GM23338 (cell line): ENCODE measurements around the gene COL21A1. TPM values are rescaled to one million over a fixed set of nuclear protein-coding genes. Genes with fewer than 3 reads are reported as not detected.

Experiments
- ATAC-seq: fragments of 200-7000 bp; cut with Tn5 transposase; 3 replicates; pipeline ENCODE4 v1.9.1; 2020
- DNase-seq: peaks from one replicate; pipeline ENCODE4 v3.0.0-alpha.2; 2015; ENCODE audit warnings: low spot score
- H2AFZ ChIP-seq: fragments of 200-600 bp; sonication (generic); 2 replicates; pipeline ENCODE4 v1.8.0; 2016; ENCODE audit warnings: antibody characterized with exemption, mild to moderate bottlenecking, moderate library complexity
- H3F3A ChIP-seq: fragments of 200-600 bp; sonication (generic); replicated peaks from 2 replicates; pipeline ENCODE4 v1.8.0; 2017; ENCODE audit warnings: antibody characterized with exemption, mixed run types, low read depth
- H3K27ac ChIP-seq: fragments of 200-600 bp; sonication (generic); 2 replicates; pipeline ENCODE4 v1.6.1; 2016; ENCODE audit warnings: low read depth
- H3K27me3 ChIP-seq: fragments of 200-600 bp; sonication (generic); 2 replicates; pipeline ENCODE4 v1.8.0; 2016; ENCODE audit warnings: mild to moderate bottlenecking, mixed run types, moderate library complexity; ENCODE audit not compliant: insufficient read depth
- H3K36me3 ChIP-seq: fragments of 200-600 bp; sonication (generic); 2 replicates; pipeline ENCODE4 v1.8.0; 2016; ENCODE audit warnings: mild to moderate bottlenecking; ENCODE audit not compliant: insufficient read depth
- H3K4me1 ChIP-seq: fragments of 200-600 bp; sonication (generic); 2 replicates; pipeline ENCODE4 v1.8.0; 2016; ENCODE audit warnings: mild to moderate bottlenecking, moderate library complexity; ENCODE audit not compliant: insufficient read depth
- H3K4me2 ChIP-seq: fragments of 200-600 bp; sonication (generic); 2 replicates; pipeline ENCODE4 v1.7.1; 2017; ENCODE audit warnings: mixed run types
- H3K4me3 ChIP-seq: fragments of 200-600 bp; sonication (generic); 2 replicates; pipeline ENCODE4 v1.6.1; 2016; ENCODE audit warnings: mixed run types
- H3K79me2 ChIP-seq: fragments of 200-600 bp; sonication (generic); replicated peaks from 2 replicates; pipeline ENCODE4 v1.8.0; 2017; ENCODE audit warnings: mild to moderate bottlenecking; ENCODE audit not compliant: insufficient read depth
- H3K9me2 ChIP-seq: fragments of 200-600 bp; sonication (generic); 2 replicates; pipeline ENCODE4 v1.8.0; 2017; ENCODE audit not compliant: insufficient read depth
- H4K20me1 ChIP-seq: fragments of 200-600 bp; sonication (generic); replicated peaks from 2 replicates; pipeline ENCODE4 v1.8.0; 2017; ENCODE audit warnings: mild to moderate bottlenecking; ENCODE audit not compliant: insufficient read depth
- H3K27ac Mint-ChIP-seq: 2 replicates; pipeline ENCODE4 v1.8.0; 2020; ENCODE audit warnings: inconsistent platforms, mild to moderate bottlenecking, moderate library complexity, mixed read lengths
- H3K27me3 Mint-ChIP-seq: 3 replicates; pipeline ENCODE4 v1.8.0; 2022; ENCODE audit warnings: low read depth, mild to moderate bottlenecking, moderate library complexity, mixed read lengths, inconsistent platforms; ENCODE audit not compliant: insufficient read depth, poor library complexity
- H3K36me3 Mint-ChIP-seq: 3 replicates; pipeline ENCODE4 v1.8.0; 2021; ENCODE audit warnings: low read depth, mild to moderate bottlenecking, inconsistent platforms, moderate library complexity, mixed read lengths
- H3K4me1 Mint-ChIP-seq: 3 replicates; pipeline ENCODE4 v1.8.0; 2020; ENCODE audit warnings: mild to moderate bottlenecking, inconsistent platforms, mixed read lengths
- H3K4me3 Mint-ChIP-seq: 3 replicates; pipeline ENCODE4 v1.8.0; 2021; ENCODE audit warnings: moderate library complexity, mild to moderate bottlenecking, inconsistent platforms, mixed read lengths
- H3K9me3 Mint-ChIP-seq: 3 replicates; pipeline ENCODE4 v1.8.0; 2020; ENCODE audit warnings: moderate library complexity, mild to moderate bottlenecking, inconsistent platforms, mixed read lengths
- EZH2 ChIP-seq: fragments of 200-600 bp; sonication (generic); IDR thresholded peaks from one replicate; pipeline ENCODE4 v1.8.0; 2017; ENCODE audit warnings: antibody characterized with exemption, mild to moderate bottlenecking, low read depth; ENCODE audit not compliant: unreplicated experiment
- EZH2phosphoT487 ChIP-seq: fragments of 200-600 bp; sonication (generic); IDR thresholded peaks from one replicate; pipeline ENCODE4 v1.8.1; 2018; ENCODE audit warnings: antibody characterized with exemption; ENCODE audit not compliant: unreplicated experiment
- JUNB ChIP-seq: IDR thresholded peaks from one replicate; pipeline ENCODE4 v1.6.1; 2016; ENCODE audit warnings: antibody characterized with exemption; ENCODE audit not compliant: unreplicated experiment
- REST ChIP-seq: IDR thresholded peaks from one replicate; pipeline ENCODE4 v1.6.1; 2018; ENCODE audit warnings: antibody characterized with exemption; ENCODE audit not compliant: unreplicated experiment
- polyA plus RNA-seq: library from polyadenylated mRNA; unstranded; fragments of >200 nt; fragmentation: Nextera tagmentation; extraction: Ambion mirVana; gene quantifications from 2 replicates; pipeline ENCODE4 v1.2.1, GENCODE V29; 2016
- total RNA-seq: library from RNA; depleted of rRNA; stranded (reverse); fragments of >200 nt; shearing (Covaris generic); gene quantifications from 2 replicates; pipeline ENCODE4 v1.2.3, GENCODE V29; 2014
- TF ChIP-seq, protein P1 (sequence below): fragments of 250-450 bp; sonication (Bioruptor Pico); IDR thresholded peaks from 2 replicates; pipeline ENCODE4 v1.5.0; 2020; ENCODE audit warnings: mild to moderate bottlenecking, moderate library complexity

COL21A1 gene
- total and polyA plus RNA-seq, 2 experiments from 2014 or later: 5.0 to 6.2 TPM

DNA sequence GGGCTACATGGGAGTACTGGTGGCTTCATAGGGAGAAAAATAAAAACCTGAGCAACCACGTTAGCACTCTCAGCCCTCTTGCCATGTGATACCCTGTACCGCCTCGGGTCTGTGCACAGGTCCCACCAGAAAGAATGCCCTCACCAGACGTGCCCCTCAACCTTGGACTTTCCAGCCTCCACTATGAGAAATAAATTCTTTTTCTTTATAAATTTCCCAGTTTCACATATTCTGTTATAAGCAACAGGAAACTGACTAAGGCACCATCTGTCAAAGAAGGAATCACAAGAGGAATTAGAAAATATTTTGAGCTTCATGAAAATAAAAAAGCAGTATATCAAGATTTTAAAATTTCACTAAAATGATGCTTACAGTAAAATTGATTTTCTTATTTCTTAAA lies 203.6 kb downstream of the COL21A1 start (continued):
- TF ChIP-seq, protein P1, sequence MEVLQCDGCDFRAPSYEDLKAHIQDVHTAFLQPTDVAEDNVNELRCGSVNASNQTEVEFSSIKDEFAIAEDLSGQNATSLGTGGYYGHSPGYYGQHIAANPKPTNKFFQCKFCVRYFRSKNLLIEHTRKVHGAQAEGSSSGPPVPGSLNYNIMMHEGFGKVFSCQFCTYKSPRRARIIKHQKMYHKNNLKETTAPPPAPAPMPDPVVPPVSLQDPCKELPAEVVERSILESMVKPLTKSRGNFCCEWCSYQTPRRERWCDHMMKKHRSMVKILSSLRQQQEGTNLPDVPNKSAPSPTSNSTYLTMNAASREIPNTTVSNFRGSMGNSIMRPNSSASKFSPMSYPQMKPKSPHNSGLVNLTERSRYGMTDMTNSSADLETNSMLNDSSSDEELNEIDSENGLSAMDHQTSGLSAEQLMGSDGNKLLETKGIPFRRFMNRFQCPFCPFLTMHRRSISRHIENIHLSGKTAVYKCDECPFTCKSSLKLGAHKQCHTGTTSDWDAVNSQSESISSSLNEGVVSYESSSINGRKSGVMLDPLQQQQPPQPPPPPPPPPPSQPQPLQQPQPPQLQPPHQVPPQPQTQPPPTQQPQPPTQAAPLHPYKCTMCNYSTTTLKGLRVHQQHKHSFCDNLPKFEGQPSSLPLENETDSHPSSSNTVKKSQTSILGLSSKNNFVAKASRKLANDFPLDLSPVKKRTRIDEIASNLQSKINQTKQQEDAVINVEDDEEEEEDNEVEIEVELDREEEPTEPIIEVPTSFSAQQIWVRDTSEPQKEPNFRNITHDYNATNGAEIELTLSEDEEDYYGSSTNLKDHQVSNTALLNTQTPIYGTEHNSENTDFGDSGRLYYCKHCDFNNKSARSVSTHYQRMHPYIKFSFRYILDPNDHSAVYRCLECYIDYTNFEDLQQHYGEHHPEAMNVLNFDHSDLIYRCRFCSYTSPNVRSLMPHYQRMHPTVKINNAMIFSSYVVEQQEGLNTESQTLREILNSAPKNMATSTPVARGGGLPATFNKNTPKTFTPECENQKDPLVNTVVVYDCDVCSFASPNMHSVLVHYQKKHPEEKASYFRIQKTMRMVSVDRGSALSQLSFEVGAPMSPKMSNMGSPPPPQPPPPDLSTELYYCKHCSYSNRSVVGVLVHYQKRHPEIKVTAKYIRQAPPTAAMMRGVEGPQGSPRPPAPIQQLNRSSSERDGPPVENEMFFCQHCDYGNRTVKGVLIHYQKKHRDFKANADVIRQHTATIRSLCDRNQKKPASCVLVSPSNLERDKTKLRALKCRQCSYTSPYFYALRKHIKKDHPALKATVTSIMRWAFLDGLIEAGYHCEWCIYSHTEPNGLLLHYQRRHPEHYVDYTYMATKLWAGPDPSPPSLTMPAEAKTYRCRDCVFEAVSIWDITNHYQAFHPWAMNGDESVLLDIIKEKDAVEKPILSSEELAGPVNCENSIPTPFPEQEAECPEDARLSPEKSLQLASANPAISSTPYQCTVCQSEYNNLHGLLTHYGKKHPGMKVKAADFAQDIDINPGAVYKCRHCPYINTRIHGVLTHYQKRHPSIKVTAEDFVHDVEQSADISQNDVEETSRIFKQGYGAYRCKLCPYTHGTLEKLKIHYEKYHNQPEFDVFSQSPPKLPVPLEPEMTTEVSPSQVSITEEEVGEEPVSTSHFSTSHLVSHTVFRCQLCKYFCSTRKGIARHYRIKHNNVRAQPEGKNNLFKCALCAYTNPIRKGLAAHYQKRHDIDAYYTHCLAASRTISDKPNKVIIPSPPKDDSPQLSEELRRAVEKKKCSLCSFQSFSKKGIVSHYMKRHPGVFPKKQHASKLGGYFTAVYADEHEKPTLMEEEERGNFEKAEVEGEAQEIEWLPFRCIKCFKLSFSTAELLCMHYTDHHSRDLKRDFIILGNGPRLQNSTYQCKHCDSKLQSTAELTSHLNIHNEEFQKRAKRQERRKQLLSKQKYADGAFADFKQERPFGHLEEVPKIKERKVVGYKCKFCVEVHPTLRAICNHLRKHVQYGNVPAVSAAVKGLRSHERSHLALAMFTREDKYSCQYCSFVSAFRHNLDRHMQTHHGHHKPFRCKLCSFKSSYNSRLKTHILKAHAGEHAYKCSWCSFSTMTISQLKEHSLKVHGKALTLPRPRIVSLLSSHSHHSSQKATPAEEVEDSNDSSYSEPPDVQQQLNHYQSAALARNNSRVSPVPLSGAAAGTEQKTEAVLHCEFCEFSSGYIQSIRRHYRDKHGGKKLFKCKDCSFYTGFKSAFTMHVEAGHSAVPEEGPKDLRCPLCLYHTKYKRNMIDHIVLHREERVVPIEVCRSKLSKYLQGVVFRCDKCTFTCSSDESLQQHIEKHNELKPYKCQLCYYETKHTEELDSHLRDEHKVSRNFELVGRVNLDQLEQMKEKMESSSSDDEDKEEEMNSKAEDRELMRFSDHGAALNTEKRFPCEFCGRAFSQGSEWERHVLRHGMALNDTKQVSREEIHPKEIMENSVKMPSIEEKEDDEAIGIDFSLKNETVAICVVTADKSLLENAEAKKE (CRISPR knock-in tag): no peak

- H3K4me3 ChIP-seq: no peak overlapping the region
- no peaks in the 10 kb centered on the region for H3K27me3 Mint-ChIP-seq
- no peak overlapping the region for H3K27ac Mint-ChIP-seq
- H2AFZ ChIP-seq: no peak overlapping the region
- no peaks in the 10 kb centered on the region for H3K9me3 Mint-ChIP-seq
- TF ChIP-seq, protein P1 (CRISPR knock-in tag): no peak
- TF ChIP-seq REST: no peak
- TF ChIP-seq JUNB: no peak
- TF ChIP-seq EZH2: no peak
- no peak for TF ChIP-seq EZH2phosphoT487
- ATAC-seq: no peak
- H4K20me1 ChIP-seq: no peaks in the 10 kb centered on the region
- H3K4me3 Mint-ChIP-seq: no peak overlapping the region
- no peak overlapping the region for H3K27ac ChIP-seq
- H3K27me3 ChIP-seq: no peaks in the 10 kb centered on the region
- no peaks in the 10 kb centered on the region for H3K4me1 ChIP-seq
- no peaks in the 10 kb centered on the region for H3K9me2 ChIP-seq
- no peaks in the 10 kb centered on the region for H3K4me1 Mint-ChIP-seq
- H3K36me3 ChIP-seq: no peaks in the 10 kb centered on the region
- H3F3A ChIP-seq: no peaks in the 10 kb centered on the region
- H3K36me3 Mint-ChIP-seq: no peaks in the 10 kb centered on the region
- no peak overlapping the region for H3K4me2 ChIP-seq
- H3K79me2 ChIP-seq: no peaks in the 10 kb centered on the region
- no peak for DNase-seq
Observed at GRCh38 chr6:56043076-56043475, 204.3 kb downstream of the COL21A1 start.
